ENCODE data around the gene HABP4.

HABP4 gene

DNA sequence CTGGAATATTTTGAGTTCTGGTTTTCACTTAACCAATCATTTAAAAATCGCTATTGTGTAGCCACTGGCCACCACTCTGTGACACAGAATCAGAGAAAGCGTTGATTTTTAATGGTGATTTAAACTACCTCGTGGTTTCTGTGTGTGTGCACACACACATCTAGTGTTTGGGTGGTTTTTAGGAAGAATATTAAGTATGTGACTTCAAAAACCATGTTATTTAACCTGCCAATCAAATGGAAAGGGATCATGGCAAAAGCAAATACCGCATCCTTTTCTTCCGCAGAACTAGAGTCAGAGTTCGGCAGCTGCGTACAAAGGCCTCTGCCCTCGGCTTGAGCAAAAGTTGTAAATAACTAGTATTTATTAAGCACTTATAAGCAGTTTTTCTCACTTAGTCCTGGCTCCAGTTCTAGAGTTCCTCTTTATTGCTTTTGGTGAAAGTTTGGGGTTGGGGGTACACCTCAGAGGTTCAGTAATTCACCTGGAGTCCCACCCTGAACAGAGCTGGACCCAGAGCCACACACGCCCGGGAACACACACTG, 40.6 kb downstream of the HABP4 start:
- Mint-ChIP-seq H3K27me3 (no peaks in the 10 kb centered on the region), H3K4me3 (no peak overlapping the region), H3K4me1 (ENCODE audit: low read depth in 2 of 2) (peaks cover 0 to 7% of the 10 kb centered on the region in 2 donors), H3K36me3 (ENCODE audit: insufficient read depth) (peaks cover 28% of the 10 kb centered on the region), H3K9me3 (no peaks in the 10 kb centered on the region), H3K27ac (peak overlapping the region in 1 of 2 donors; percentile 46)
- no peak for DNase-seq
- ATAC-seq (replicated peaks) = no peak

- H3K4me3 Mint-ChIP-seq = no peak overlapping the region
- no peaks in the 10 kb centered on the region for H3K9me3 Mint-ChIP-seq
- no peak for ATAC-seq (replicated peaks)
- H3K27ac Mint-ChIP-seq = peak overlapping the region in 1 of 2 donors; percentile 68
- peaks cover 0 to 7% of the 10 kb centered on the region in 2 donors for H3K4me1 Mint-ChIP-seq (ENCODE audit: low read depth in 2 of 2)
- peaks cover 25% of the 10 kb centered on the region for H3K36me3 Mint-ChIP-seq (ENCODE audit: insufficient read depth)
- no peaks in the 10 kb centered on the region for H3K27me3 Mint-ChIP-seq
- DNase-seq = no peak
These were observed 41.3 kb downstream of the HABP4 start for GRCh38 chr9:96491079-96491879.

DNA sequence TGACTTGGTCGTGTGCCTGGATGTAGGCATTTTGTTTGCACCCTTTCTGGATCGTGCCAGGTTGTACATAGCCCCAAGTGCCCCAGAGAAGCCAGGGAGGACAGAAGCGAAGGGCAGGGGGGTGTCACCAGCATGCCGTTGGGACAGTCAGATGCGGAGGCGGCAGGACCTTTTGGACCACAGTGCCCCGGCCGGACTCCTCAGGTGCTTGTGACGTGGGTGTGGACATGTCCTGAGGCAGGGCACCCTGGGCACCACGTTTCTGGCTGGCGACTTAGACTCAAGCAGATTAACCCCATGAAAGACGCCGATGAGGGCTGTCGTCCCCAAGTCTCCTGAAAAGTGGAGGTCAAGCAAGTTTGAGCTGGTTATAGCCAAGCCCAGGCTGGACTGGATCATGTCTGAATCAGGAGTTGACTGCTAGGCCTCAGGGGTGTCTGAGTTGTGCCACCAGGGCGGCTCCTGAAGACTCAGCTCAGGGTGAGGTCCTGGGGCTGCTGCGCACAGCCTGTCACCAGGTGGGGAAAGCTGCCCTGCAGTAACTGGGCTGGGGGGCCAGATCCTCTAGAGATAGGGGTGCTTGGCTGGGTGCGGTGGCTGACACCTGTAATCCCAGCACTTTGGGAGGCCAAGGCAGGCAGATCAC, 42.0 kb downstream of the HABP4 start:
- no peaks in the 10 kb centered on the region for H3K27me3 Mint-ChIP-seq
- no peak for DNase-seq
- H3K4me1 Mint-ChIP-seq (ENCODE audit: low read depth in 2 of 2) = peaks cover 0 to 7% of the 10 kb centered on the region in 2 donors
- H3K36me3 Mint-ChIP-seq (ENCODE audit: insufficient read depth) = peaks cover 24% of the 10 kb centered on the region
- H3K4me3 Mint-ChIP-seq = no peak overlapping the region
- ATAC-seq (replicated peaks) = no peak
- H3K27ac Mint-ChIP-seq = peak overlapping the region in 1 of 2 donors; percentile 68
- H3K9me3 Mint-ChIP-seq = no peaks in the 10 kb centered on the region

- H3K27me3 Mint-ChIP-seq = no peaks in the 10 kb centered on the region
These were observed 43.1 kb downstream of the HABP4 start for GRCh38 chr9:96492993-96493531.

GRCh38 chr9:96493757-96494156, 43.8 kb downstream of the HABP4 start:
- Mint-ChIP-seq H3K27ac (peak overlapping the region in 1 of 2 donors; percentile 79), H3K9me3 (no peaks in the 10 kb centered on the region), H3K36me3 (ENCODE audit: insufficient read depth) (peaks cover 18% of the 10 kb centered on the region), H3K27me3 (no peaks in the 10 kb centered on the region), H3K4me3 (no peak overlapping the region), H3K4me1 (ENCODE audit: low read depth in 2 of 2) (peaks cover 0 to 7% of the 10 kb centered on the region in 2 donors)
- DNase-seq (no peak), ATAC-seq (replicated peaks) (no peak)

More at GRCh38 chr9:96492993-96493531, 43.1 kb downstream of the HABP4 start:
- Mint-ChIP-seq H3K36me3 (ENCODE audit: insufficient read depth) (peaks cover 18% of the 10 kb centered on the region), H3K9me3 (no peaks in the 10 kb centered on the region), H3K27ac (no peak overlapping the region), H3K4me3 (no peak overlapping the region), H3K4me1 (ENCODE audit: low read depth in 2 of 2) (peaks cover 0 to 7% of the 10 kb centered on the region in 2 donors)
- ATAC-seq (replicated peaks) (no peak), DNase-seq (no peak)

- ATAC-seq (replicated peaks) (no peak), DNase-seq (no peak)
- Mint-ChIP-seq H3K36me3 (ENCODE audit: insufficient read depth) (peaks cover 18% of the 10 kb centered on the region), H3K27ac (peak overlapping the region in 1 of 2 donors; percentile 79), H3K4me1 (ENCODE audit: low read depth in 2 of 2) (peaks cover 0 to 9% of the 10 kb centered on the region in 2 donors), H3K27me3 (no peaks in the 10 kb centered on the region), H3K9me3 (no peaks in the 10 kb centered on the region), H3K4me3 (no peak overlapping the region)
These were observed 44.3 kb downstream of the HABP4 start for GRCh38 chr9:96494215-96494800.

- Mint-ChIP-seq H3K9me3 (no peaks in the 10 kb centered on the region), H3K36me3 (ENCODE audit: insufficient read depth) (peaks cover 14% of the 10 kb centered on the region), H3K4me3 (no peak overlapping the region), H3K27ac (no peak overlapping the region), H3K27me3 (no peaks in the 10 kb centered on the region), H3K4me1 (ENCODE audit: low read depth in 2 of 2) (peaks cover 0 to 9% of the 10 kb centered on the region in 2 donors)
- DNase-seq (no peak), ATAC-seq (replicated peaks) (no peak)
These were observed 45.4 kb downstream of the HABP4 start for GRCh38 chr9:96495341-96495740.

DNA sequence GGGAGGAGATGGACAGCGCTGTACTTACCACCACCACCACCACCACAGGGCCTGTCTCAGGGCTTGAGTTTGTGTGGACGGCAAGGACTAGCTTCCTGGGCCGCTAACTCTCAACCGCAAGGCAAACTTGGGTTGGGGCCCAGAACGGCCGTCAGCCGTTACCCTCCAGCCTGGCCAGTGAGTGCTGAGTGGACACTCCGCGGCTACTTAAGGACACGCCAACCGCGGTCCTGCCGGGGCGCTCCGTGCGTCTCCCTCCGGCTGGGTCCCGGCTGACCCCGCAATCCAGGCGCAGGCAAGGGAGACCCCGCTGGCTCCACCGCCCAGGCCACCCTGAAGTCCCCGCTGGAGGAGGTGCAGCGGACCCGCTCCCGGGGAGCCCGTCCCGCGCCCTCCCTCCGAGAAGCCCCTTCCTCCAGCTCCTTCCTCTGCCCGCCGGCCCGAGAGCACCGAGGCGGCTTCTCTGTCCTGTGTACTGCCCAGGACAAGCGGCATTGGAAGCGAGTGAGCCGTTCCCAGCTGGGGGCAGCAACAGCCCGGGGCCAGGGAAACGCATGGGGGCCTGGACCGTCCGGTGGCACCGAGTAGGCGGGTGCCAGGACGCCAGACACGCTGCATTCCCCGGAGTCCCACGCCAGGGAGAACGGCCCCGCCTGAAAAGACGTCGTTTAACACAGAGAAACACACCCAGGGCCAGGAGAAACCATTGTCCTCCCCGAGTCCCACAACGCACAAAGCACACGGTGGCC, 46.6 kb downstream of the HABP4 start:
- H3K27ac Mint-ChIP-seq = no peak overlapping the region
- H3K4me3 Mint-ChIP-seq = no peak overlapping the region
- no peak for DNase-seq
- no peak for ATAC-seq (replicated peaks)
- H3K9me3 Mint-ChIP-seq = no peaks in the 10 kb centered on the region
- H3K36me3 Mint-ChIP-seq (ENCODE audit: insufficient read depth) = peaks cover 3% of the 10 kb centered on the region
- H3K27me3 Mint-ChIP-seq = no peaks in the 10 kb centered on the region
- peaks cover 0 to 9% of the 10 kb centered on the region in 2 donors for H3K4me1 Mint-ChIP-seq (ENCODE audit: low read depth in 2 of 2)

GRCh38 chr9:96497117-96497399, 47.1 kb downstream of the HABP4 start:
- H3K9me3 Mint-ChIP-seq = no peaks in the 10 kb centered on the region

DNA sequence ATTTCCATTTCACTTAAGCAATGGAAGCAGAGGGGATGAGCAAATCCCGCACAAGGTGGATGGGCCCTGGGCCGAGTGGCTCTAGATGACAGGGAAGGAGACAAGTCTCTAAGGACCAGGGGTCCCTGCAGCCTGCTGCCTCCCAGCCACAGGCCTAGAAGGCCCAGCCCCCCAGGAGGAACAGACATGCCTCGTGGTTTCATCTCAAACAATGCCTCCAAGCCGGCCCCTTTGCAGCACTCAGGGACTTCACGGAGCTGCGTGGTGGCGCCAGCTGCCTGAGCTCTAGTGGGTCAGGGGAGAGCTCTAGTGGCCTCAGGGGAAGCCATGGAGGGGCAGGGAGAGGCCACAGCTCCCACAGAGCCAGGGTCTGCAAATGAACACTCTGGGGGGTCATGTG, 48.8 kb downstream of the HABP4 start:
- Mint-ChIP-seq H3K27ac (no peak overlapping the region), H3K27me3 (no peaks in the 10 kb centered on the region), H3K4me1 (ENCODE audit: low read depth in 2 of 2) (peaks cover 0 to 6% of the 10 kb centered on the region in 2 donors), H3K36me3 (ENCODE audit: insufficient read depth) (peaks cover 3% of the 10 kb centered on the region), H3K9me3 (no peaks in the 10 kb centered on the region), H3K4me3 (no peak overlapping the region)
- ATAC-seq (replicated peaks) (no peak), DNase-seq (no peak)

More at GRCh38 chr9:96497117-96497399, 47.1 kb downstream of the HABP4 start:
- H3K27ac Mint-ChIP-seq = no peak overlapping the region
- DNase-seq (no peak), ATAC-seq (replicated peaks) (no peak)
- H3K4me3 Mint-ChIP-seq = no peak overlapping the region
- no peaks in the 10 kb centered on the region for H3K27me3 Mint-ChIP-seq
- H3K36me3 Mint-ChIP-seq (ENCODE audit: insufficient read depth) = peaks cover 3% of the 10 kb centered on the region
- peaks cover 0 to 6% of the 10 kb centered on the region in 2 donors for H3K4me1 Mint-ChIP-seq (ENCODE audit: low read depth in 2 of 2)

DNA sequence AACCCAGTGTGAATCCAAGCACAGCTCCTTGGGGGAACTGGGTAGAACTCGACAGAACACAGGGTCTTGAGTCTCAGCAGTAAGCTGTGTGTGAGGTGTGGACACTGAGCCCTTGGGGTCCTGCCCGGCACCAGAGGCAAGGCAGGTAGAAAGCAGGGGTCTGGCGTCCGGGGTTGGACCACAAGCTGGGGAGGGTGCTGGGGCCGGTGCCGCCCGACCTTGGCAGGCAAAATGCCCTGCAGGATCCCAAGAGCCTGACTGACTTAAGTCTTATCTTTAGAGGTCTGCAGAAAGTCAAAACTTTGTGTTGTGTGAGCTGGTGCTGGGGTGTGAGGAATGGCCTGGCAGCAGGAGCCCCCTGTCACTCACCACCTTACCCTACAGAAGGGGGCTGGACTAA, 49.3 kb downstream of the HABP4 start:
- Mint-ChIP-seq H3K27me3 (no peaks in the 10 kb centered on the region), H3K4me3 (no peak overlapping the region), H3K9me3 (no peaks in the 10 kb centered on the region), H3K36me3 (ENCODE audit: insufficient read depth) (peaks cover 7% of the 10 kb centered on the region), H3K4me1 (ENCODE audit: low read depth in 2 of 2) (peaks cover 0 to 4% of the 10 kb centered on the region in 2 donors), H3K27ac (no peak overlapping the region)
- no peak for ATAC-seq (replicated peaks)
- DNase-seq = no peak

DNA sequence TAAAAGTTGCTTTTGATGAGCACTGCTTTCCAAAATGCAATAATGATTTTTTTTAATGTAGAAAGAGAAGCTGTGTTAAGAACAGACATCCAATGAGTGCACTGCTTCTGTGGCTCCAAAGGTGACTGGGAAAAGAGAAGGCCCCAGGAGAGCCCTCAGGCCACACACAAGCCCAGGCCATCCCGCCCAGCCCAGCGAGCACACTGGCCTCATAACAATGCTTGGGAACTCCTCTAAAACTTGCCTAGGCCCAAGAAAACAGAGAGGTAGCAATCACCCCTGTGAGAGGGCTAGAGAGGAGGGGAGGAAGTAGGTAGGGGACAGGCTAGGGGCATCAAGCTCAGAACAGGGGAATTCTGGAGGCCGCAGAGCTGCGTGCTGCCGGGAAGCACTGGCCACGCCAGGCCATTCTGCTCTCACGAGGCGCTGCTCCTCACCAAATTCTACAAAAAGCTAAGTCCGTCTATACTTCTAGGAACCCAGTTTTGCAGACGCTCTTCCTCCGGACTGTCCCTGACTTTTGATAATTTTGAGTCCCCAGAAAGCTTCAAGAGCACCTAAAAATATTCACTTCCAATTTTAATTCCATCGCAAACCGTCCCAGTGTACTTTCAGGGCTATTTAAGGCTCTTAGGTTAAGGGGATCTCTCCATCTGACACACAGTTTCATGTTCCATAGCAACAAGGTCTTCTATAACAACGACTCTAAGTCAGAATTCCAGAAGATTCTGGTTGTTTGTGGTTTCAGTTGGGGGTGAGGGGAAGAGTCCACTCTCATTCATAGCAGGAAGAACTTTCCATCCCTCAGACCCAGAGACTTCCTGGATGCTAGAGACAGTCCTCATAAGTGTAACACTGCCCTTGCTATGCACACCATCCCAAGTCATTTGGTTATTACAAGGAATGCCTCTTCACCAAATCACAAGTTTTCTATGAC, 51.0 kb downstream of the HABP4 start:
- DNase-seq (no peak), ATAC-seq (replicated peaks) (no peak)
- Mint-ChIP-seq H3K4me3 (no peak overlapping the region), H3K36me3 (ENCODE audit: insufficient read depth) (peaks cover 9% of the 10 kb centered on the region), H3K27ac (peak overlapping the region in 1 of 2 donors; percentile 19), H3K27me3 (no peaks in the 10 kb centered on the region), H3K9me3 (no peaks in the 10 kb centered on the region), H3K4me1 (ENCODE audit: low read depth in 2 of 2) (peaks cover 0 to 2% of the 10 kb centered on the region in 2 donors)

Data from effector memory CD8-positive, alpha-beta T cell (primary cell).